NCI-H1930 (cell line): Measurements from ENCODE around the gene DENND10.
"Not testable (repeated sequence)": the region's sequence is repeated elsewhere in the genome, so short reads cannot be mapped to it uniquely, and the experiment has no call there.

Experiments
- DNase-seq, 2 experiments: peaks; one replicate each; lab custom pipeline; 2025; lab: John Stamatoyannopoulos, UW

DENND10 gene, protein sequence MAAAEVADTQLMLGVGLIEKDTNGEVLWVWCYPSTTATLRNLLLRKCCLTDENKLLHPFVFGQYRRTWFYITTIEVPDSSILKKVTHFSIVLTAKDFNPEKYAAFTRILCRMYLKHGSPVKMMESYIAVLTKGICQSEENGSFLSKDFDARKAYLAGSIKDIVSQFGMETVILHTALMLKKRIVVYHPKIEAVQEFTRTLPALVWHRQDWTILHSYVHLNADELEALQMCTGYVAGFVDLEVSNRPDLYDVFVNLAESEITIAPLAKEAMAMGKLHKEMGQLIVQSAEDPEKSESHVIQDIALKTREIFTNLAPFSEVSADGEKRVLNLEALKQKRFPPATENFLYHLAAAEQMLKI

DNA sequence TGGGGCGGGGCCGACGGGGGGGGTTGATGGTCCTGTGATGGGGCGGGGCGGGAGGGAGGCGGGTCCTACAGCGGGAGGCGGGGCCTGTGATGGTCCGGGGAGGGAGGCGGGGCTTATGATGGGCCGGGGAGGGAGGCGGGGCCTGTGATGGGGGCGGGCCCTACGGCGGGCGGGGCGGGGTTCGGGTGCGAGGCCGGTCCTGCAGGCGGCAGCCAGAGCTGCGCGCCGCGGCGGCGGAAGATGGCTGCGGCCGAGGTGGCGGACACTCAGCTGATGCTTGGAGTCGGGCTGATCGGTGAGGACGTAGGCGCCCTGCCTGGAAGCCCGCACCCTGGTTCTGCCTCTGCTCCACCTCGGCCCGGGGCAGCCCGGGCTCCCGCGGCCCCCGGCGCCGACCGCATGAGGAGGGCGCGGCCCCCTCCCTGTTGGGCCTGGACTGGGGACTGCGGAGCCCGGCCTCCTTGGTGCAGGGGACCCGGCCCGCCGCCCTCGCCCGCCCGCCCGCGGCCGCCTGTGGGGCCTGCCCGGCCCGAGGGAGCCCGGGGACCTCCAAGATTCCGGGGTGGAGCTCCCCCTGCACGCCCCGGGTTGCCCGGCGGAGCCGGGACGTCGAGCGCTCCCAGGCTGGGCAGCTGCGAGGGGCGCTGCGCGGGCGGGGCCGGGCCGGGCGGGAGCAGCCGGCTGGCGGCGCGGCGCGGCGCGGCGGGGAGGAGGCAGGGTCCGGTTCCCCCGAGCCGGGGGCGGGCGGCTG lies at the start of gene DENND10:
DENND10 (plus strand) TSS at position 211 of the 751 bp plus-strand sequence; CDS start at position 241, 30 bp downstream.
- DNase-seq, result peak; percentile 15 to 48

DNA sequence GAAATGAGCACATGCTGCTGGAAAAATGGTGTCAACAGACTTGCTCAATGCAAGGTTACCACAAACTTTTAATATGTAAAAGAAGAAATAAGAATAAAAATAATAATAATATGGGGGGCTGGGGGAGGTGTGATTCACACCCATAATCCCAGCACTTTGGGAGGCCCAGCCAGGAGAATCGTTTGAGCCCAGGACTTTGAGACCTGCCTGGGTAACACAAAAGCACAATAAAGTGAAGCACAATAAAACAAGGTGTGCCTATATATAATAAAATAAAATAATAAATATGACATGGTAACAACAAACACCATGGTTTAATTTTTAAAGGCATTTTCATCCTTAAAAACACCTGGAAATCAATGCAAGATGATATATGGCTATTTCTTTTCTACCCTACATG lies 48.4 kb upstream of the DENND10 start:
- DNase-seq, result no peak

DNA sequence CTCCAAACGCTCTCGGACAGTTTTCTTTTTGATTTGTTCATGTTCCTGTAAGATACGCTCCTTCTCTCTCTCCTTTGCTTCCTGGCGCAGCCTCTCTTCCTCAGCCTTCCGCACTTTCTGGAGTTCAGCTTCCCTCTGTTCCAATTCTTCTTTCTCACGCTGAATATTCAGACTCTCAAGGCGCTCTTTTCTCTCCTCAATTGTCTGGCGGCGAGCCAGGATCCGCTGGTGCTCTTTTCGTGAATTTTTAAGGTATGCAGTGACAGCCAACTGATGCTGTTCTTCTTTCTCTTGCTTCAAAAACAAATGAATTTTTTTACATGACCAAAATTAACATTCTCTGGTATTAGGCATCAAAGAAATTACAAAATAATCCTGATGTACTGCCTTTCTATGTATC lies 45.9 kb upstream of the DENND10 start:
- no peak for DNase-seq

DNA sequence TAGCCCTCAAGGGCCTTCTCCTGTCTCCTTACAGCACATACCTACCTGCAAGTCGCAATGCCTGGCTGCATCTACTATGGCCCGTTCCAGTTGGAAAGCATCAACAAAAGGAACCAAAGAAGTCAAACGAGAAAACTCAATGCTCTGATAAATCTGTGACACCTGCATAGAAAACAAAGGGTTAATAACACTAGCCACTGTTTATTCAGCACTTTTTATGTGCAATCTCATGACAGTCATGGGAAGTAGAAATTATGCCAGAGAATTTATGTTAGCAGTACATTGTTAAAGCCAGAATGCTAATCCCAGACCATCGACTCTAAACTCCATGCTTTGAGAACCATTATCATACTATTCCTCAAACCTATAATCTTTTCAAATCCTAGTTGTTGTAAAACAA lies 44.4 kb upstream of the DENND10 start:
- no peak for DNase-seq

DNA sequence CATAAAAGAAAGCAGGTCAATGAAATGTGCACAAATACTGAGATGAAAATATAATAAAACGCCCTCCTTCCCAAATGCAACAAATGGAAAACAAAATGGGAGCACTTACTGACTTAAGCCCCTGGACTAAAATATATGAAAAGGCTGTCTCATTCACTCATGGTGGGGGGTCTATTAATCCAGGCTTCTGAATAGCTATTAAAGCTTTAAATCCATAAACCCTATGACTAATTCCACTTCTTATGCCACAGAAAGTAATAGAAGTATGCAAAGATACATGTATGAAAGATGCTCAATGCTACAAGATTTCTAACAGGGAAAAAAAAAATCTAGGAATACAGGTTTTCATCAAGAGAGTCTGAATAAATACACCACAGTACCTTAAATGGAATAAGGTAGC lies 43.8 kb upstream of the DENND10 start:
- no peak for DNase-seq

DNA sequence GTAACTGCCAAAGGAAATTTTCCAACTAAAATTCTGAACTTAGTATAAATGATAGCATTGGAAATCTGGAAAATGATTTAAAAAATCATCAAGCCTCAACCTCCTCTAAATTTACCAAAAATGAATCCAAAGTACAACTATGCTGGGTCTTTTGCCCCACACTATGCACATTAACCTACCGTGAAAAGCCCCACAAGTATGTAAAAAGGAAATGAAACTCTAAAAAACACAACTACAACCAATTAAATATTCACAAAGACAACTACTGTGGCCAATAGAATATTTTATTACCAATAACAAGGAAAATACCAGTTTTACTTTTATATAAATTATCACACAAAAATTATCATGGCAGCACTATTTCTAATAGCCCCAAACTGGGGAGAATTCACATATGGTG lies 42.6 kb upstream of the DENND10 start:
- no peak for DNase-seq

DNA sequence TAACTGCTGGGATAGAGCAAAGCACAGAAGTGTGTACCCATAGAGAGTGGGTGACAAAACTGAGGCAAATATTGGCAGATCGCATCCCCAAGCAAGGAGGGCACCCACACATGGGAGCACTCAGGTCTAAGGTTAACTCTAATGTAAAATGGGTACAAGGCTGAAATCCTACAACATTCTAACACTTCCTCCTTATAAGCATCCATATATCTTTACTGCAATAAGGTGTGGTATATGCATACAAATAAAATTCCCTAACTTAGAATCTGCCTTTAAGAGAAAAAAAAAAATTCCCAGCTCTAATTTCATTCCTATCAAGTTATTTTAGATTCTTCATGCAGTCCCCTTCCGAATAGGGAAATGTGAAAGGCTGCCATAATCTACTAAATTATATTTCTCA lies 42.0 kb upstream of the DENND10 start:
- DNase-seq, result no peak

DNA sequence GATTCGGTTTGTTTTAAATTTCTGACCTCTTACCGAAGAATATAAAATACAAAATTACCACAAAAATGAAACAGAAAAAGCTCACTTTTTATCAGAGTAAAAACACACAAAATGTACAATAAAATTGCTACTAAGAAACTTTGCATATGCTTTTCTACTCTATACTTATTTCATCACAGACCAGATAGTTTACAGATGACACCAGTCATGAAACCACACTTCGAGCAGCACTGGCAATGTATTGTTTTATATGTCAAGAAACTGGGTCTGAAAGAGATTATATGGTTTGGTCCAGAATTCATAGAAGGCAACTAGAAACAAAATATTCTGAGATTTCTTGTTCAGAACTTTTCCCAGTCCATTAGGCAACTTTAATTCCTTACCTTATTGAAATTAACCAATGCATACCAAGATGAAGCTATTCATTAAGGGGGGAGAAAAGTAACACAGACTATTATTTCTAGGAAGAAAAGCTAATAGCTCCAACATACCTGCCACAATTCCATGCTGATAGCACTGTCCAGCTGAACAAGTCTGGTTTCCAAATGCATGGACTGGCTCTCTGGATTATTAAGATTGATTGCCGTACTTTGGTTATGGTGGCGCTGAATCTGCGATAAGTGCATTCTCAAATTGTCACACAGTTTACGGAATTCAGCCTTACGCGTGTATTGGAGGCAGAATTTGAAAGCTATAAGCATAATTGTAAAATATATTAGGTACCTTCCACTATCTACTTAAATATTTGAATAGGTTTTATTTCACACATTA lies 33.3 kb upstream of the DENND10 start:
- no peak for DNase-seq

DNA sequence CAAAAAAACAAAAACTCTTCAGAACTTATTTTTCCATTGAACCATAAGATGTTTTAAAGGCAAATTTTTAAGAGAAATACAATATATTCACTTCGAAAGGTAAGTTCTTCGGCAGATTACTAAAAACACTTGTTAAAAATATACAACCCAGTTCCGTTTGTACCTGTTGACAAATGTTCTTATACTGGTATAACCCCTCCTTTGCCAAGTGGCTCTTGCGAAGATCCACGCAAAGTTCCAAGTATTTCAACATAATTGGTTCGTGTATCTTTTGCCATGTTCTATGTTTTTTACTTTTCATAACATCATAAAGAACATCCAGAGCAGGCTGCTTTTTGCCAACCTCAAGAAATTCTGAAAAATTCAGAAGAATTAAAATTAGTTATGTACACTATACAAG lies 30.3 kb upstream of the DENND10 start:
- DNase-seq, result no peak

DNA sequence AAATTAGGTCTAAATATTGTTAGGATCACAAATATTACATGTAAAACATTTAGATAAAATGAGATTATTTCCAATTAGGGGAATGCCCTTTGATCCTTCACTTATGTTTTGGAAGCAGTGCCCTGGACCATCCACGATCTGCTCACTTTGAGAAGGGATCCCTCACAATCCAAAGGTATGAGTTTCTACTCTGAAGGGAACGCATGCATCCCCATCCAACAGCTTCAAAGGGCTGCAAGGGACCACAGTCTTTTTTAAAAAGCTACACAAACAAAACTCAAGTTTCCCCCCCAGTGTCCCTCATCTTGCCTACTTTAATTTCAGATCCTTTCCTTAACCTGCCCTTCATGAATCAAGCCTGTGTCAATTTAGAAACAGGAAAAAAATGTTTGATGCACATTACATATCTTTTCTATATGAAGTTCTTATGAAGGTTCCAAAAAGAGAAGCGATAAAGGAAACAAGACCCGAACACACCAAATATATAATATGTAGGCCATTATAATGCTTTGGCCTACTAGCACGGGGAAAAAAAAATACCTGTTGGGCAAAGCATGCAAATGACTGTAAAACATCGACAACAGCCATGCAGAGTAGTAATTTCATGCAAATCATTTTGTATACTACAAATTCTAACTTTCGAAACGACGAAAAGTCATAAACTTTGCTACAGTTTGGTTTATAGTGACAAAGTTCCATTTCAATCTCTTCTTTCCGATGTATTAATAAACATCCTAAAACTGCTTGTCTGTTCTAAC lies 25.3 kb upstream of the DENND10 start:
- no peak for DNase-seq

DNA sequence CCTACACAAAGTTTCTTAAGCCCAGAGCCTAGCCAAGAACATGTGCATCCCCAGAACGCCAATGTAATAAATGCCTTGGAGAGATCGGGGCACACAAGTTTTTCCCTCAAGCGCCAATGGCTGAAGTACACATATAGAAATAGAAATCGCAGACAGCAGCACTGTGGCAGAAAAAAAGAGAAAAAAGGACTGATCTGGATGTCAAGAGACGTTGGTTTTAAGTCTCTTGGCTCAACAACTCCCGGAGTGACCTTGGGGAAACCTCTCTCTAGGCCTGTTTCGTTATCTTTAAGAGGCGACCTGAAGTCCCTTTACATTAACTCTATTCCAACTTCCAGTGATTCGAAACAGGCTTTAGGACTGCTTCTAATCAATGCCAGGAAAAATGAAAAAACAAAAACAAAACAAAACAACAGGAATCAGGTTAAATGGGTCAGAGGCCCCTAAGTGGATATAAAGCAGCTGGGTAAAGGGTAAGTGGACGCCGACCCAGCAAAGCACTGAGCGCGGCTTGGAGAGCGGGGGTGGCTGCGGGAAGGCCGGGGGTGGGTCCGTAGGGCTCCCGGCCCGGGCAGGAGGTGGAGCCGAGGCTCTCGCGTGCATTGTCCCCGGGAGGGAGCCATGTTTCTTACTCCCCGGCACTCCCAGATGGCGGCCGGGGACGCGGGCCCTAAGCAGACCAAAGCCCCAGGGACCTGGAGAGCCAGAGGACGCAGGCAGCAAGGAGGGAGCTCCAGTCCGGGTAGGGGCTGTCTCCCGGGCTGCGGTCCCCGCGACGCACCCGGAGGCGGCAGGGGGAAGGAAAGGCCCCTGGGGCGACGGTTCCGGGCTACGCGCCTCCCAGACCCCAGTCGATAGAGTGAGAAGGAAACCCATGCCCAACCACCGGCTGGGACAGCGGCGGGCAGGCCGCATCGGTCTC lies 24.1 kb upstream of the DENND10 start:
- DNase-seq, result peak; percentile 8 to 30

DNA sequence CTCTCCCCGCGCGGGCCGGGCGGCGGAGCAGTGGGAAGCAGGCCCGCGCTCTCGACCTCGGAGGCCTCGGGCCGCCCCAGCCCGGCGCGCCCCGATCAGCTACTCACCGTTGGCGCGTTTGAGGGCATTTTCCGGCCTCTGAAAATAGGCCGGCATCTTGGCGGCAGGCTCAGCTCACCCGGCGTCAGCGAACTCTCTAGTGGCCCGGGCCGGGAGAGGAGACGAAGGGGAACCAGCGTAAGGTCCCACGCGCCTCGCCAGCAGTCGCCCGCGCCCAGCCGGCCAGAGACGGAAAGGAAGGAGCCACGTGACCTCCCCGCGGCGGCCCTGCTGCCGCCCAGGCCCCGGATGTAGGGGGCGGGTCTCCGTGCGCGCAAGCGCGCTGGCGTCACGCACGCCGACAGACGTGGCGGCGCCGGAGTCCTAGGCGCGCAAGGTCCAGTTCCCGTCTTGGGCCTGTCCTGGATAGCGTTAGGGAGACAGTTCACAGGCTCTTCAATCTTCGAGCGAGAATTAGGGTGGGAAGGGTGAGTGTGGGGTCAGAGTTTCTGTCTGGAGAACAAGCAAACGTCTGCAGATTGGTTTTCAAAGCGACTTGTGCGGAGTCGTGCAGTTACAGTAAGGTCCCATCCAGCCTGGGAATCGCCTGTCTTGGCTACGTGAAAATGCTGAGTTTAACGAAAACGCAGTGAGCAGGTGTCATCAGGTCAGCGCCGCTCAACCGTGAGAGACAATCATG lies 23.2 kb upstream of the DENND10 start, which contains the start of gene EIF3A:
EIF3A (minus strand) TSS at position 297 of the 739 bp plus-strand sequence; CDS start at position 156, 141 bp downstream.
- peak; percentile 54 to 82 for DNase-seq

DNA sequence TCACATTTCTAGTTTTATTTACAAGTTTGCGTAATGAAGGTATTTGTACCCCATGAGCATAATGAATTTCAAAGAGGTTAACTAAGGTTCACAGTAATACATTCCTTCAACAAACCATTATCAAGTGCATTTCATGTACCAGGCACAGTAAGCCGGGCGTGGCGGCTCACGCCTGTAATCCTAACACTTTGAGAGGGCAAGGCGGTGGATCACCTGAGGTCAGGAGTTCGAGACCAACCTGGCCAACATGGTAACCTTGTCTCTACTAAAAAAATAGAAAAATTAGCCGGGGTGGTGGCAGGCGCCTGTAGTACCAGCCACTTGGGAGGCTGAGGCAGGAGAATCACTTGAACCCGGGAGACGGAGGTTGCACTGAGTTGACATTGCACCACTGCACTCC lies 19.0 kb upstream of the DENND10 start:
- no peak for DNase-seq

DNA sequence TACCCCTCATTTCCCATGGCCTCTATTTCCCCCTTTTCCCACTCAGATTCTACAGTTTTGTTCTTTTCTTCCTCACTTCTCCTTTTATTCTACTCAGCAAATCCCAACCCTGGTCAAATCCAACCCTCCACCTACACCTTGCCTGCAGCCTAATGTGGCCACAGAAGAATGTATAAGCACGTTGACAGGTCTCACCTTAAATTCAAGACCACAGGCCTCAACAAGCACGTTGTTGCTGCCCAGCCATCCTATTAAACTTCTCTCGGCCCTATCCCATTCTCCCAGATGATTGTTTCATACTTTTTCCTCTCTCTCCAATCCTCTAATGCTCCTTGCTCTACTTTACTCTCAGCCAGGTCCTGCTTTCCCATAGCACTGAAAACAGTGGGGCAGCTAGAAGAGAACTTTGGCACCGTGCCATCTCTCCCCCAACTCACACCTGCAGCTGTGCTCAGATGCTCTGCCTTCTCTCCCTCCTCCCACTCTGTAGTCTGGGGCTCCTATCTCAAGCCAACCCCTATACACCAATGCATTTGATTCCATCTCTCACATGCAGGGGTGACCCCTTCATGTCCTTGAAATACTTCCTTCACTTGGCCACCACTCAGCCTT lies 16.5 kb upstream of the DENND10 start:
- DNase-seq, result no peak

DNA sequence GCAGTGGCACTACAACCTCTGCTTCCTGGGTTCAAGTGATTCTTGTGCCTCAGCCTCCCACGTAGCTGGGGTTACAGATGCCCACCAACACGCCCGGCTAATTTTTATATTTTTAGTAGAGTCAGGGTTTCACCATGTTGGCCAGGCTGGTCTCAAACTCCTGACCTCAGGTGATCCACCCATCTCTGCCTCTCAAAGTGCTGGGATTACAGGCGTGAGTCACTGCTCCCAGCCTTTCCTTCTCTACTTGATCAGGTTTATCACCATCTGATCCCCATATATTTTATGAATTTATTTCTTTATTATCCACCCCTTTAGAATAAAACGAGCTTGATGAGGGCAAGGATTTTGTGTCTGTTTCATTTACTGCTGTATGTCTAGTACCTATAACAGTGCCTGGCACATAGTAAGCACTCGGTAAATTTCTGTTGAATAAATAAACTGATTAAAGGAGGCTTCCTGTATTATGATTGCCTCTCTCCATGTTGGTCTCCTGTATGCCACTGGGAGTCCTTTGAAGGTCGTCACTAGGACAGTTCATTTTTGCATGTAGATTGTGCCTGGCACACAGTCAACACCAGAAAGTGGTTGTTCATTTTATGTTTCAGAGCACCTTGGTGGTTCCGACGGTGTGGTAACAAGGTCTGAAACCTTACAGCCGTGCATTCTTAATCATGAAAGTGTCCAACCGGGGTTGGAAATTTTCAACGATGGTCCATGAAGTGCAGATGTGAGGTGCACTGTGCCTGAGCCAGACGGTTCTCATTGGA lies 13.7 kb upstream of the DENND10 start:
- no peak for DNase-seq

DNA sequence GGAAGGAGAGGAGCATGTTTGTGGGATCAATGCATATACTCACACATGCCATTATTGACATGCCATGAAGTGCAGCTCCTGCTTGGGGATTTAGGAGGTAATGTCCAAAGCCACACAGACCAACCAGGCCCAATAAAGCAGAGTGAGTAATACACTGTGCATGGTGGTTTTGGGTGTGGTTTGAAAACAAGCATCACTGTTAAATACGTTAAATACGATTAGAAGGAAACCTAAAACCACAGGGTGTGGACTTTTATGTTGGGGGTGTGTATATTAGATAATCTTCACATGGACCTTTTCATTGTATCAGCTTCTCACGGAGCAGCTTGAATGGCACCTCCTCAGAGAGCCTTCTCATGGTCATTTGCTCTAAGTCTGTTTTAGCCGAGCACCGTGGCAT lies 12.9 kb upstream of the DENND10 start:
- no peak for DNase-seq

DNA sequence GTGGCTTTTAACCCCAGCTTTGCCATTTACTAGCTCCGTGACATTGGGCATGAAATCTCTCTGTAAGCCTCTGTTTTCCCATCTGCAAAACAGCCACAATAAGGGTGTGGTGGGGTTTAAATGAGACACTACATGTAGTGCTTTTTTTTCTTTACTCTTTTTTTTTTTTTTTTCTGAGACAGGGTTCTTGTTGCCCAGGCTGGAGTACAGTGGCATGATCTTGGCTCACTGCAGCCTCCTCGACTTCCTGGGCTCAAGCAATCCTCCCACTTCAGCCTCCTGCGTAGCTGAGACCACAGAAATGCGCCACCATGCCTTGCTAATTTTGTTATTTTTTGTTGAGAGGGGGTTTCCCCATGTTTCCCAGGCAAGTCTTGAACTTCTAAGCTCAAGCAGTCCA lies 8.3 kb upstream of the DENND10 start:
- no peak for DNase-seq

DNA sequence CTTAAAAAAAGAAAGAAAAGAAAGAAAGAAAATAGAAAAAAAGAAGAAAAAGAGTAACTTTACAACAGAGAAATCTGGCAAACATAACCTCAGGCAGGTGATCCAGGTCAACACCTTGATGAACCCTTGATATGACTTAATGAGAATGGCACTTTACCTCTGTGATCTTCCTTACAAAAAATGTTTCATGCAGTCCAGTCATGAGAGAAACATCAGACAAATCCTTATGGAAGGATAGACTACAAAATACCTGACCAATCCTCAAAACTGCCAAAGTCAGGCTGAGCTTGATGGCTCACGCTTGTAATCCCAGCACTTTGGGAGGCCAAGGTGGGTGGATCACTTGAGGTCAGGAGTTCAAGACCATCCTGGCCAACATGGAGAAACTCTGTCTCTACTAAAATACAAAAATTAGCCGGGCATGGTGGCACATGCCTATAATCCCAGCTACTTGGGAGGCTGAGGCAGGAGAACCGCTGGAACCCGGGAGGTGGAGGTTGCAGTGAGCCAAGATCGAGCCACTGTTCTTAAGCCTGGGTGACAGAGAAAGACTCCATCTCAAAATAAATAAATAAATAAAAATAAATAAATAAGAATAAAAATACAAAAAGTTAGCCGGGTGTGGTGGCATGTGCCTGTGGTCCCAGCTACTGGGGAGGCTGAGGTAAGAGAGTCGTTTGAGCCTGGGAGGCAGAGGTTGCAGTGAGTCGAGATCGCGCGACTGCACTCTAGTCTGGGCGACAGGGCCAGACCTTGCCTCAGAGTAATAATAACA lies 7.1 kb upstream of the DENND10 start:
- DNase-seq, result not testable (repeated sequence)
